Loucy (cell line): ENCODE data around the gene DAPK1.

Source experiments
- H2AFZ ChIP-seq: fragments of 200-600 bp; sonication (generic); 2 replicates; pipeline ENCODE4 v1.6.0; 2016; ENCODE audit warnings: antibody characterized with exemption, mild to moderate bottlenecking, low read length, moderate library complexity
- H3F3A ChIP-seq: fragments of 200-600 bp; 2 replicates; pipeline ENCODE4 v1.6.0; 2016; ENCODE audit warnings: antibody characterized with exemption, low read depth, mild to moderate bottlenecking
- H3K27me3 ChIP-seq: fragments of 200-600 bp; sonication (generic); 2 replicates; pipeline ENCODE4 v1.6.1; 2014; ENCODE audit warnings: low read length, mild to moderate bottlenecking; ENCODE audit not compliant: insufficient read depth, poor library complexity, severe bottlenecking
- H3K36me3 ChIP-seq: fragments of 200-600 bp; sonication (generic); 2 replicates; pipeline ENCODE4 v1.6.1; 2016; ENCODE audit warnings: low read length; ENCODE audit not compliant: insufficient read depth
- H3K4me1 ChIP-seq: fragments of 200-600 bp; sonication (generic); 2 replicates; pipeline ENCODE4 v1.5.1; 2014; ENCODE audit warnings: low read length, mild to moderate bottlenecking; ENCODE audit not compliant: insufficient read depth, poor library complexity, severe bottlenecking
- H3K4me2 ChIP-seq: fragments of 200-600 bp; sonication (generic); 2 replicates; pipeline ENCODE4 v1.6.0; 2014; ENCODE audit warnings: antibody characterized with exemption, low read length, low read depth, mild to moderate bottlenecking; ENCODE audit not compliant: poor library complexity, severe bottlenecking
- H3K4me3 ChIP-seq: fragments of 200-600 bp; sonication (generic); 2 replicates; pipeline ENCODE4 v1.5.1; 2014; ENCODE audit warnings: low read length, mild to moderate bottlenecking, mixed read lengths; ENCODE audit not compliant: poor library complexity, severe bottlenecking
- H3K79me2 ChIP-seq: fragments of 200-600 bp; sonication (generic); 2 replicates; pipeline ENCODE4 v1.6.1; 2014; ENCODE audit warnings: low read length; ENCODE audit not compliant: insufficient read depth
- H3K9ac ChIP-seq: fragments of 200-600 bp; sonication (generic); 2 replicates; pipeline ENCODE4 v1.6.0; 2014; ENCODE audit warnings: mild to moderate bottlenecking, low read depth, low read length, moderate library complexity; ENCODE audit not compliant: poor library complexity, severe bottlenecking
- H3K9me2 ChIP-seq: fragments of 200-600 bp; sonication (generic); replicated peaks from 2 replicates; pipeline ENCODE4 v1.6.1; 2016; ENCODE audit warnings: low read depth, low read length, mixed read lengths
- H3K9me3 ChIP-seq: fragments of 200-600 bp; sonication (generic); 2 replicates; pipeline ENCODE4 v1.6.1; 2014; ENCODE audit warnings: mild to moderate bottlenecking, antibody characterized with exemption, low read length, low read depth; ENCODE audit not compliant: insufficient read depth
- H4K20me1 ChIP-seq: fragments of 200-600 bp; sonication (generic); 2 replicates; pipeline ENCODE4 v1.6.0; 2014; ENCODE audit warnings: antibody characterized with exemption, low read length, mild to moderate bottlenecking; ENCODE audit not compliant: insufficient read depth, poor library complexity, severe bottlenecking
- CTCF ChIP-seq: fragments of 200-600 bp; sonication (generic); conservative IDR thresholded peaks from 2 replicates; pipeline ENCODE4 v1.5.1; 2014; ENCODE audit warnings: mild to moderate bottlenecking, antibody characterized with exemption, low read length
- EZH2phosphoT487 ChIP-seq: fragments of 200-600 bp; IDR thresholded peaks from 2 replicates; pipeline ENCODE4 v1.6.1; 2018; ENCODE audit warnings: antibody characterized with exemption, mild to moderate bottlenecking, moderate library complexity, borderline replicate concordance

The DAPK1 gene

GRCh38 chr9:87564111-87564510, 66.4 kb downstream of the DAPK1 start:
- Histone ChIP-seq H3K4me1 (no peaks in the 10 kb centered on the region), H2AFZ (no peak overlapping the region), H3K79me2 (no peaks in the 10 kb centered on the region), H3F3A (no peaks in the 10 kb centered on the region), H4K20me1 (no peaks in the 10 kb centered on the region), H3K4me3 (no peak overlapping the region), H3K4me2 (no peak overlapping the region), H3K36me3 (no peaks in the 10 kb centered on the region), H3K9me3 (no peaks in the 10 kb centered on the region), H3K9ac (no peak overlapping the region), H3K9me2 (no peaks in the 10 kb centered on the region), H3K27me3 (no peaks in the 10 kb centered on the region)
- TF ChIP-seq EZH2phosphoT487 (no peak), CTCF (no peak)

GRCh38 chr9:87564791-87565241, 67.1 kb downstream of the DAPK1 start:
- TF ChIP-seq EZH2phosphoT487 (no peak), CTCF (no peak)
- no peaks in the 10 kb centered on the region for H3K27me3 ChIP-seq
- no peaks in the 10 kb centered on the region for H3F3A ChIP-seq
- no peak overlapping the region for H2AFZ ChIP-seq
- no peaks in the 10 kb centered on the region for H3K36me3 ChIP-seq
- H3K79me2 ChIP-seq: no peaks in the 10 kb centered on the region
- H4K20me1 ChIP-seq: no peaks in the 10 kb centered on the region
- H3K9me2 ChIP-seq: no peaks in the 10 kb centered on the region
- no peak overlapping the region for H3K9ac ChIP-seq
- no peak overlapping the region for H3K4me2 ChIP-seq
- no peaks in the 10 kb centered on the region for H3K9me3 ChIP-seq
- no peak overlapping the region for H3K4me3 ChIP-seq
- H3K4me1 ChIP-seq: no peaks in the 10 kb centered on the region

- Histone ChIP-seq H4K20me1 (no peaks in the 10 kb centered on the region), H3K9ac (no peak overlapping the region), H3K27me3 (no peaks in the 10 kb centered on the region), H2AFZ (no peak overlapping the region), H3K9me2 (no peaks in the 10 kb centered on the region), H3K4me1 (no peaks in the 10 kb centered on the region), H3K36me3 (no peaks in the 10 kb centered on the region), H3F3A (no peaks in the 10 kb centered on the region), H3K4me3 (no peak overlapping the region), H3K4me2 (no peak overlapping the region), H3K9me3 (no peaks in the 10 kb centered on the region), H3K79me2 (no peaks in the 10 kb centered on the region)
- TF ChIP-seq EZH2phosphoT487: no peak
- no peak for TF ChIP-seq CTCF
These were observed 69.3 kb downstream of the DAPK1 start for GRCh38 chr9:87567001-87567400.
